Measurements from ENCODE around the gene YWHAB.

YWHAB gene

DNA sequence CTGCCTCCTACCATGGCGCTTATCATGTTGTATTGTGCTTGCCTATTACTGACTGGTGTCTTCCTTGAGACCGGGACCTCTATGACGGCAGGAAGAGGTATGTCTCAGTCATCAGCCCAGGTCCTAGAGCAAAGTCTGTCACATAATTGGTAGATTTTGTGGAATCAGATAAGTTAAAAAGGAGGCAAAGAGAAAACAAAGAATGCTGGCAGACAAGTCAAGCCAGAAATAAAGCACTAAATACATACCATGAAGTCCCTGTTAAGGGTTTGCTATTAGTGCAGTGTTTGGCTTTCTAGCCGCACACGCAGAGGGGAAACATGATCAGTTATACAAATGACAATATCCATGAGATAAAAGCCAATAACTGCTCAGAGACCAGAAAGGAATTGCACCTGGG lies 68.7 kb downstream of the YWHAB start:
- Histone ChIP-seq H3K27me3 (ENCODE audit: control insufficient read depth in 3 of 3, insufficient read depth in 3 of 3, low read depth in 1 of 3, low read length in 3 of 3) (no peaks in the 10 kb centered on the region), H3K27ac (replicated peaks; ENCODE audit: low read length) (no peak overlapping the region), H2BK5ac (ENCODE audit: low read length) (no peak overlapping the region), H3K23ac (ENCODE audit: low read depth, low read length, poor library complexity) (no peak overlapping the region), H2BK120ac (ENCODE audit: low read depth, low read length) (no peak overlapping the region), H3K79me1 (ENCODE audit: low read depth, low read length) (peaks cover 3% of the 10 kb centered on the region), H3K4me3 (ENCODE audit: low read length in 2 of 2) (no peak overlapping the region), H4K91ac (ENCODE audit: low read depth, low read length, poor library complexity) (no peak overlapping the region), H3K36me3 (replicated peaks in 1 of 2; ENCODE audit: control insufficient read depth in 2 of 2, insufficient read depth in 2 of 2, low read length in 2 of 2) (peaks cover 47 to 90% of the 10 kb centered on the region in 2 donors), H3K14ac (ENCODE audit: low read length) (no peak overlapping the region), H2BK12ac (ENCODE audit: low read length) (no peak overlapping the region), H3K18ac (ENCODE audit: low read length) (no peak overlapping the region), H2AFZ (ENCODE audit: low read length) (no peak overlapping the region), H3K4ac (ENCODE audit: low read length) (no peak overlapping the region), H2AK5ac (ENCODE audit: low read depth, low read length) (no peak overlapping the region), H4K8ac (ENCODE audit: low read depth, low read length) (no peak overlapping the region), H3K4me1 (ENCODE audit: control insufficient read depth in 2 of 2, insufficient read depth in 1 of 2, low read depth in 1 of 2, low read length in 2 of 2) (peaks cover 1 to 2% of the 10 kb centered on the region in 2 donors), H3K9me3 (replicated peaks in 1 of 2; ENCODE audit: control insufficient read depth in 2 of 2, insufficient read depth in 1 of 2, low read depth in 1 of 2, low read length in 2 of 2) (no peaks in the 10 kb centered on the region), H2BK15ac (ENCODE audit: low read length) (no peak overlapping the region), H3K9ac (ENCODE audit: low read depth, low read length, poor library complexity) (no peak overlapping the region), H3K4me2 (ENCODE audit: insufficient read depth, low read length, poor library complexity, severe bottlenecking) (no peak overlapping the region)
- WGBS, 2 donors (ENCODE audit: extremely low coverage in 2 of 2, insufficient read length in 2 of 2, insufficient replicate concordance in 1 of 2) = no CpG with 5 or more reads among the region's 5 CpGs
- DNase-seq (ENCODE audit: low spot score) = no peak

GRCh38 chr20:44955270-44955669 lies 69.8 kb downstream of the YWHAB start:
- H2BK15ac ChIP-seq (ENCODE audit: low read length) = no peak overlapping the region
- H2BK120ac ChIP-seq (ENCODE audit: low read depth, low read length) = no peak overlapping the region
- no peak overlapping the region for H2AFZ ChIP-seq (ENCODE audit: low read length)
- H2AK5ac ChIP-seq (ENCODE audit: low read depth, low read length) = no peak overlapping the region
- no peak for DNase-seq (ENCODE audit: low spot score)
- H3K4me2 ChIP-seq (ENCODE audit: insufficient read depth, low read length, poor library complexity, severe bottlenecking) = no peak overlapping the region
- no peak overlapping the region for H3K14ac ChIP-seq (ENCODE audit: low read length)
- no peak overlapping the region for H3K23ac ChIP-seq (ENCODE audit: low read depth, low read length, poor library complexity)
- no peak overlapping the region for H3K27ac ChIP-seq (replicated peaks; ENCODE audit: low read length)
- H3K9me3 ChIP-seq (replicated peaks in 1 of 2; ENCODE audit: control insufficient read depth in 2 of 2, insufficient read depth in 1 of 2, low read depth in 1 of 2, low read length in 2 of 2) = no peaks in the 10 kb centered on the region
- H3K4me1 ChIP-seq (ENCODE audit: control insufficient read depth in 2 of 2, insufficient read depth in 1 of 2, low read depth in 1 of 2, low read length in 2 of 2) = peaks cover 4 to 5% of the 10 kb centered on the region in 2 donors
- no peak overlapping the region for H2BK5ac ChIP-seq (ENCODE audit: low read length)
- H3K9ac ChIP-seq (ENCODE audit: low read depth, low read length, poor library complexity) = no peak overlapping the region
- no peak overlapping the region for H3K4ac ChIP-seq (ENCODE audit: low read length)
- peaks cover 3% of the 10 kb centered on the region for H3K79me1 ChIP-seq (ENCODE audit: low read depth, low read length)
- H2BK12ac ChIP-seq (ENCODE audit: low read length) = no peak overlapping the region
- no peaks in the 10 kb centered on the region for H3K27me3 ChIP-seq (ENCODE audit: control insufficient read depth in 3 of 3, insufficient read depth in 3 of 3, low read depth in 1 of 3, low read length in 3 of 3)
- no peak overlapping the region for H4K91ac ChIP-seq (ENCODE audit: low read depth, low read length, poor library complexity)
- no peak overlapping the region for H4K8ac ChIP-seq (ENCODE audit: low read depth, low read length)
- no CpG with 5 or more reads among the region's 4 CpGs for WGBS, 2 donors (ENCODE audit: extremely low coverage in 2 of 2, insufficient read length in 2 of 2, insufficient replicate concordance in 1 of 2)
- peaks cover 42 to 79% of the 10 kb centered on the region in 2 donors for H3K36me3 ChIP-seq (replicated peaks in 1 of 2; ENCODE audit: control insufficient read depth in 2 of 2, insufficient read depth in 2 of 2, low read length in 2 of 2)
- H3K18ac ChIP-seq (ENCODE audit: low read length) = no peak overlapping the region
- H3K4me3 ChIP-seq (ENCODE audit: low read length in 2 of 2) = no peak overlapping the region

GRCh38 chr20:44956410-44956809 lies 70.9 kb downstream of the YWHAB start:
- Histone ChIP-seq H2BK12ac (ENCODE audit: low read length) (no peak overlapping the region), H3K4me2 (ENCODE audit: insufficient read depth, low read length, poor library complexity, severe bottlenecking) (no peak overlapping the region), H4K8ac (ENCODE audit: low read depth, low read length) (no peak overlapping the region), H3K4me1 (ENCODE audit: control insufficient read depth in 2 of 2, insufficient read depth in 1 of 2, low read depth in 1 of 2, low read length in 2 of 2) (peaks cover 6 to 8% of the 10 kb centered on the region in 2 donors), H3K4ac (ENCODE audit: low read length) (no peak overlapping the region), H2BK5ac (ENCODE audit: low read length) (no peak overlapping the region), H3K27ac (replicated peaks; ENCODE audit: low read length) (no peak overlapping the region), H3K79me1 (ENCODE audit: low read depth, low read length) (peaks cover 3% of the 10 kb centered on the region), H2AFZ (ENCODE audit: low read length) (no peak overlapping the region), H2BK120ac (ENCODE audit: low read depth, low read length) (no peak overlapping the region), H3K36me3 (replicated peaks in 1 of 2; ENCODE audit: control insufficient read depth in 2 of 2, insufficient read depth in 2 of 2, low read length in 2 of 2) (peaks cover 35 to 68% of the 10 kb centered on the region in 2 donors), H3K9me3 (replicated peaks in 1 of 2; ENCODE audit: control insufficient read depth in 2 of 2, insufficient read depth in 1 of 2, low read depth in 1 of 2, low read length in 2 of 2) (no peaks in the 10 kb centered on the region), H4K91ac (ENCODE audit: low read depth, low read length, poor library complexity) (no peak overlapping the region), H3K27me3 (ENCODE audit: control insufficient read depth in 3 of 3, insufficient read depth in 3 of 3, low read depth in 1 of 3, low read length in 3 of 3) (no peaks in the 10 kb centered on the region), H2AK5ac (ENCODE audit: low read depth, low read length) (no peak overlapping the region), H3K23ac (ENCODE audit: low read depth, low read length, poor library complexity) (no peak overlapping the region), H3K14ac (ENCODE audit: low read length) (no peak overlapping the region), H3K4me3 (ENCODE audit: low read length in 2 of 2) (no peak overlapping the region), H2BK15ac (ENCODE audit: low read length) (no peak overlapping the region), H3K18ac (ENCODE audit: low read length) (no peak overlapping the region), H3K9ac (ENCODE audit: low read depth, low read length, poor library complexity) (no peak overlapping the region)
- WGBS, 2 donors (ENCODE audit: extremely low coverage in 2 of 2, insufficient read length in 2 of 2, insufficient replicate concordance in 1 of 2) = no CpG with 5 or more reads among the region's 3 CpGs
- no peak for DNase-seq (ENCODE audit: low spot score)

Data from neuronal stem cell (in vitro differentiated cells).